HT1080 (cell line): ENCODE results near the gene SYNDIG1L. TPM values are rescaled to one million over a fixed set of nuclear protein-coding genes. Genes with fewer than 3 reads are reported as not detected.
"Not testable (repeated sequence)": the region's sequence is repeated elsewhere in the genome, so short reads cannot be mapped to it uniquely, and the experiment has no call there.

Experiments
- DNase-seq: peaks from one replicate; pipeline ENCODE4 v3.0.0-alpha.2; 2015; ENCODE audit warnings: low read depth
- polyA plus RNA-seq, 2 experiments: library from polyadenylated mRNA; depleted of rRNA; stranded (reverse); fragments of >200 nt; gene quantifications; 2 replicates each; pipeline ENCODE4 v1.2.3, GENCODE V29; 2015
- total RNA-seq: library from RNA; depleted of rRNA; stranded (reverse); fragments of >200 nt; shearing (Covaris generic); gene quantifications from 2 replicates; pipeline ENCODE4 v1.2.3, GENCODE V29; 2014; rRNA removed

Gene SYNDIG1L
- total RNA-seq = not detected in 2 replicates
- polyA plus RNA-seq (2015; cell fraction: cytosol; rRNA removed) = not detected in 2 replicates
- polyA plus RNA-seq (2015; cell fraction: nucleus; rRNA removed) = not detected in 2 replicates

DNA sequence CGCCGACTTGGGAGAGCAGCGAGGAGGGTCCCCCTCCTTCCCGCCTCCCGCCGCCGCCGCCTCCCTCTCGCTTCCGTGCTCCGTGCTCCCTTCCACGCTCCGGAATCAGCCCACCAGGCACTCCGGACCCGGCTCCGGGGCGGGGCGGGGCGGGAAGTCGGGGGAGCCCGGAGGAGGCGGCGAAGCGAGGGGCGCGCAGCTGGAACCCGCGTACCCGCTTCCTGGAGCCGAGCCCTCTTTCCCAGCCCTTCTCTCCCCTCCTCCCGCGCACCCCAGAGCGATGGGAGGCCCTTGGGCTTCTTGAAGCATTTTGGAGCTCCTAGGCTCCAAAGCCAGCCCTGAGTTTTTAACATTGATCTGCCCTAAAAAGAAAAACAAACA lies at the start of gene SYNDIG1L:
Gene SYNDIG1L (minus strand): TSS at position 9 of the 381 bp plus-strand sequence. CDS start 16,466 bp downstream, outside the sequence.
- DNase-seq = no peak

DNA sequence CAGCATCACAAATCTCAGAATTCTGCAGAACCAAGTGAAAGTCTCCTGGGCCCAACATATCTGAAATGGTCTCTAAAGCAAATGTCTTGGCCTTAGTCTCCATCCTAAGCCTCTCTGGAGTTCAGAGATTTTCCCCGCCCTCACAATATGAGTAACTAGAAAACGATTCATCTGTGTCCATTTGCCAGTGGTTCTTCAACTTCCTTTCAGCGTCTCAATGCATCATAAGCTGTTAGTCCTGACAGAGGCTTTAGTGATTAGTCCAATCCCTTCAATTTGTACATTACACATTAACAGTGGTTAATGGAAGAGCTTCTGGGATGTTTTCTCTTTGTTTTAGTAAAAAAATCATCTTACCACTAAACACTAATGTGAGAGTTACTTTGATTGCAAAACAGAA lies 49.7 kb upstream of the SYNDIG1L start:
- peak; percentile 70 for DNase-seq

DNA sequence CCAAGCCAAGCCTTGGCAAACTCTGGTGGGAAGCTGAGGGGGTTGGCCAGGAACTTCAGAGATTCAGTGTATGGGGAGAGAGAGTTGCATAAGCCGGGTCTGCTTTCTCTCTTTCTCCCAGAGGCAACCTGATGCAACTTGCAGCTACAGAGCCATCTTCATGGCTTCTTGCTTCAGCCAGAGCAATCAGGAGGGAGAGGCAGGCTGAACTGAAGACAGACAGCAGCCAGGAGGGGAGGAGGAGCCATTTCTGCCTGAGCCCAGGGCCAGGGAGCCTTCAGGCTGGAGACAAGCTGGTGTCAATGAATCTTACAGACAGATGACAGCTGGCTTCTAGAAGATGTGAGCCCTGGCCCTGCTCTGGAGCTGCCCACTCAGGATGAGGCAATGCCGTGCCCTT lies 48.4 kb upstream of the SYNDIG1L start:
- no peak for DNase-seq

DNA sequence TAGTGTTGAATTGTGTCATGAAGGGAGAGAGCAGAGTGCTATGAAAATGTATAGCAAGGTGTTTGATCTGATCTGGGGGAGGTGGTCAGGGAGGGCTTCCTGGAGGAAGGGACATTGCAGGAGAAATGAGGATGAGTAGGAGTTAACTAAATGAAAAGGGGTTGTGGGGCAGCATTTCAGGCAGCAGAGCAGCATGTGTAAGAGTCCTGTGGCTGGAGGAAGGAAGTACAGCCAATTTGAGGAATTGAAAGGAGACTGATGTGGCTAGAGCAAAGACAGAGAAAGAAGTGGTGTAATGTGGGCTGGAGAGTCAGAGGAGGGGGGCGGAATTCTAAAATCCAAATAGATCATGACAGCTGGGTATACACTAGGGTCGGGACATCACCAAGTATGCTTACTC lies 46.6 kb upstream of the SYNDIG1L start:
- no peak for DNase-seq

DNA sequence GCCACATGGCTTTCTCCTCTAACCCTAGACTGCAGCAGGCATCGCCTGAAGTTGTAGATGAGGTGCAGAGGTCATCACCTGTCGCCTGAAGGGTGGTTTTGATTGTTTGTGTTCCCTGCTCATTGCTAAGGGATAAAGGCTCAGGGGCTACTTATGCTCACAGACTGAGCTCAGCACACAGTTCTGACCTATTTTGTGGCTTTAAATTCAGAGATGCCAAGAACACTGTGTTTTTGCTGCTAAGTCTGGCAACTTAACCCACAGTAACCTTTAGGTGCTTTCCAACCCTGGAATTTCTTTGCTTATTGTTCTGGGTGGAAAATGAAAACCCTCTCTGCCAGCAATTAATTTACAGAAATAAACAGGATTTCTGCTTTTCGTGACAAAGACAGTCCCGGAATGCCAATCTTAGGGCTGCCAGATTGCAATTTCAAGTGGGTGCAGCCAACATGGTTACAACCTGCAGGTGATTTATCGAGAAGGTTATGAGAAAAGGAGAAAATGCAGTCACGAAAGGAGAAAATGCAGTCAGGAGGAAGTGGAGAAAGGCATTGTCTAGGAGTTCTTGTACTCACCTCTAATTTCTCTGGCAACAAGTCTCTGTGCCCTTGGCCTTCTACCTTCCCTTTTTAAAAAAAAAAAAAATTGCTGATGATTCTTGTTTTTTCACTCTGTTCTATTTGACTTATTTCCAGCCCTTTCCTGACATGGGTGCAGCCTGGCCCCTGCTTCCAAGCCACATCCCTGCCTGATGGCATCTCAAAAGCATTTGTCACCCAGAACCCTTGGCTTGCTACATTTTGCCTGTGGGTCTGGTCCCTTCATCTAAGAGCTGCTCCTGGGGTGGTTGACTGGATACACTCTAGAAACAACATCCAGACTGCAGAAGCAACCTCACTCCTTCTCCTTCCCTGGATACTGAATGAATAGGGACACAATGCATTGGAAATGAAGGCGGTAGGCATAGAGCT lies 43.8 kb upstream of the SYNDIG1L start:
- no peak for DNase-seq

DNA sequence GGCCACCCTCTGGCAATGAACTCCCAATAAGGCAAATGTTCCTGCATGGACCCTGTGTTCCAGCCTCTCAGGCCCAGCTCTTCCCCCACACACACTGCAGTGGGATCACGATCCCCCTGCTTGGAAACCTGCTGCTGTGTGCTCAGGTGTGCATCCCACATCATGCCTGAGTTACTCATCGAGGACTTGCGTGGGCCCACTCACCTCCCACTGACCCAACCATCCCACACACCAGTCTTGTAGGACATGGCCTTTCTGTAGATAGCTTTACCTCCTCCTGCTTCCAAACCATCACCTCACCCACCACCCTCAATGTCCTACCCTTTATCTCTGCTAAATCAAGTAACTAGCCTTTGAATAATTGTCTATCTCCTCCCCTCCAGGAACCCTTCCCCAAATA lies 42.5 kb upstream of the SYNDIG1L start:
- no peak for DNase-seq

DNA sequence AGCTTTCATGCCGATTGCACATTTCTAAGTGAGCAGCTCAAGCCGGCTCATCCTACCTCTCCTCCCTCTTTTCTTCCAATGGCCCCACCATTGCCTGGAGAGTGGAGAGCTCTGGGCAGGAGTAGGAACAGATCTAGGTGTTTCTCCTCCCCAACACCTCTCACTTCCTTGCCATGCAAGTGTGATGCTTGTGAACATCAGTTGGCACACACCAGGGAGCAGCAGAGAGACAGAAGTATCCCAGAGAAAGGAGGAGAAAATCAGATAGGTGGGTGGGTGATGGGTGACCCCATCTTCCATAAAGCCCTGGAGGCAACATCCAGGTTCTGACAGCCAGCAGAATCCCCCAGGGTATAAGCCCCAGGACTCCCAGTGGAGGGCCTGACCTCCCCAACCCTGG lies 39.3 kb upstream of the SYNDIG1L start:
- DNase-seq = no peak

DNA sequence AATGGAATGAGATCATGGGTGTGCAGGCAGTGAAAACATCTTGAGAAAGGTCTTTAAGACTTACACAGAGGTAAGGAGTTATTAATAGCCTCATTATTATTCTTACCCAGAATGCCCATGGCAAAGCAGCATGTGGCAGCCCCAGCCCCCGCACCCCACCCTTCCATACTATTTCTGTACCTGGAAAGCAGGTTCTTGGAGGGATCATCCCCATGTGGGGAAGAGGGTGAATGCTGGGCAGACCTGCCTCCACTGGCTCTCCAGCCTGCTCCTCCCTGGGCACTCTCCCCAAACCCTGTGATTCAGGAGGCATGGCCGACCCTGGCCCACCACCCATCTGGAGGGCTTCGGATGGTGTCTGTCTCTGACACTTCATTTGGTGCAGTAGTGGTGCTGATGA lies 38.8 kb upstream of the SYNDIG1L start:
- no peak for DNase-seq

DNA sequence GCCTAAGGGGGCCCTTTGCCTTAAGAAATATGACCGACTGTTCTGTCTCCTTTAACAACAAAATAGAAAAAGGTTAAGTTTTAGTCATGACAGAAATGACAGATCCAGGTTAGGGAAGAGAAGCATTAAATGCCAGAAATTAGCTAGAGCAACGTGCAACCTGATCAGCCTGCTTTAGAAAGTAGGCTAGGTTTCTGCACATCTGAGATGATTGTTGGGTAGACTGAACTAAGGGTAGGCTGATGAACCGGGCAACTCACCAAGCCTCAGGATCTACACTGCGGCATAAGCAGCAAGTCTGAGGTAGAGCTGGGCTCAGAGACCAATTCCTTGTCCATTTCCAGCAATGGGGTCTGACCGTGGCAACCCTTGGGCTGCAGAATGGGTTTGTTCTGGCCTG lies 37.7 kb upstream of the SYNDIG1L start:
- DNase-seq = no peak

DNA sequence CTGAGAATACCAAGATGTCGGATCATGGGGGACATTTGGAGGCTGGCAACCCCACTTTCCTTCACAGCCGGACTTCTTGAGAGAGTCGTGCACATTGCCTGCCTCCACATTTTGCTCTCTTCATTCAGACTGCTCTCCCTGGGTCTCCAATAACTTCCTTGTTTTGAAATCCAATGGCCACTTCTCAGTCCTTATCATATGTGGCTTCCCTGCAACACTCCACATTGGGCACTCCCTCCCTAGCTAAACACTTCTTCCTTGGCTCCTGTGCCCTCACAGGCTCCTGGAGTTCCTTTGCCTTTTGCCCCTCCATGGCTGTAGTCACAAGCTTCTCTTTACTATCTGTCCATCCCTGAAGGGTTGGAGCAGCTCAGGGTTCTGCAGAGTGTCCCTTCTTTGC lies 37.0 kb upstream of the SYNDIG1L start:
- DNase-seq = no peak

DNA sequence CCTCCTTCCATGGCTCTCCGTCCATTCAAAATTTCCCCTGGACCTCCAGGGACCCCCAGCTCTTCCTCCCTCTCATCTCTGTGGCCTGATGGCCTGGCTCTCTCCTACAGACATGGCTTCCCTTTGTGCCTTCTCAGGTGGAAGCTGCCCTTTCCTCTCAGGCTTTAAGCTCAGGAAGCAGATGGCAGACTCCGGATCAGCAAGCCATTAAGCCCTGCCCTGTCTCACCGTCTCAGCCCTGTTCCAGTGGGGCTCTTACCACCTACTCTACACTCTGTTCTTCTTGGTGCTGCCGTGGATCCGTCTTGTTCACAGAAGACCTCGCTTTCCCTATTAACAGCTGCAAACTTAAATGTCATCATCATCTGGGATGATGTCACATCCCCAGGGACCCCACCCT lies 34.0 kb upstream of the SYNDIG1L start:
- no peak for DNase-seq

DNA sequence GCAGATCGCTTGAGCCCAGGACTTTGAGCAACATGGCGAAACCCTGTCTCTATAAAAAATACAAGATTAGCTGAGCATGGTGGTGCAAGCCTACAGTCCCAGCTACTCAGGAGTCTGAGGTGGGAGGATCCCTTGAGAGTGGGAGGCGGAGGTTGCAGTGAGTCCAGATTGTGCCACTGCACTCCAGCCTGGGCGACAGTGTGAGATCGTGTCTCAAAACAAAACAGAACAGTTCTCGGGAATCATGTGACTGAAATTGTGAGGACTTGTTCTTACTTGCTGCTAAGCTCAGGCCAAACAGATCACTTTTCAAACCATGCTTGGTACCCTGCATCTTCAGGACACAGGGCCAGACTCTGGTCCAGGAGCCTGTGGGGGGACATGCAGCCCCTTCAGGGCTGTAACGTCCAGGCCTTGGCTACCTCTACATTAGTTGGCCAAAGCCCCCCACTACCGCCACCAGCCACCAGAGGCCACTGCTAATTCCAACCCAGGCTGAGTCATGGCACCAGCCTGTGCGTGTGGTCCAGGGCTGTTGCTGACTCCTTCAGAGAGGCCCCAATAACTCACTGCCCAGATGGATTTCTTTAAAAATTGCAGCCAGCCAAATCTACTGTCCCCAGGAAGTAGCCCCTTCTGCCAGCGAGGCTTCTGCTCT lies 33.4 kb upstream of the SYNDIG1L start:
- DNase-seq = peak; percentile 64

DNA sequence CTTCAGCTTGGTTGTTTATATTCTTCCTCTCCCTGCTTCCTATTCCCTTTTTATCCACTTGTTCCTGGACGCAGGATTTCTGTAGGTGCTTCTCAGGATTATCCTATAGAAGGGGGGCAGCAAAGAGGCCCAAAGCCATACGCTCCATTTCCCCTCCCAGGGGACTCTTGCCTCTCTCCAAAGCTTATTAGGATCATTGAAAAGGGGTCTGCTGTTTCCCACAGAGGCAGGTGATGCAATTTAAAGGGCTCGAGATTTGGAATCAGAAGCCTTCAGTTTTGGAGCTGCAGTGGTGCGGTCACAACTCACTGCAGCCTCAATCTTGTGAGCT lies 31.5 kb upstream of the SYNDIG1L start:
- DNase-seq = no peak

DNA sequence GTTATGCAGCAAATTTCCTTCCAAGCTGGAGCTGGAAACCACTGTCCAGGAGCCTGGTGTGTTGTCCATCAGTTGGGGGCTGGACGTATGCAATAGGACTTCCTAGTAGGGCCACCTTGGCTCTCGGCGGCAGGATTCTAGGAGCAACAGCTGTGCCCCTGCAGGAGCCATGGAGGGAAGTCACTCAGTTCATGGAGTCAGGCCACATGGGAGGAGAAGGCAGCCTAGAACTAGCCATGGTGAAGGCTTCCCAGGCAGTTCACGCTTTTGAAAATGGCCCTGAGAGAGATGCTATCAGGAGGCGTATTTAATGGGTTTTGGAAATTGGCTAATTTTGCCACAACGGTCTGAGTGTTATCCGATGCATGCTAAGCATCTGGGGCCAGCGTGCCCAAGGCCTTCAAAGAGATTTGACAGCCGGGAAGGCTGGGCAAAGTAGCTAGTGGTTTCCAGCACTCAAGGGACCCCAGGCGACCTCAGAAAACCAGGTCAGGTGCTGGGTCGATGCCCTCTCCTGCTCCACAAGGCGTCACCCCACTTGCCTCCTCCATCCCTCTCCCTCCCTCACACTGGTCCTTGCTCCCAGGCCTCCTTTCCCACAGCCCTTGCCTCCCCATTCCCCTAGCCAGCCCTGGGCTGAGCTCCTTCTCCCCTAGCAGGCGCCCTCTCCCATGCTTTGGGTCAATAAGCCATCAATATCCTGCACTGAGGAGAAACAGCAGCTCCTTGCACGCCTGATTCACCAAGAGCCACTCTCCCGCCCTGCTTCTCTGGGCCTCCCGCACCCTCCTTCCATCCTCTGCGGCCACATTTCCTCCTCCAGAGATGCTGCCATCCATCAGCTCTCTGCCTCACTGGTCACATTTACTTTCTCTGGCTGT lies 30.9 kb upstream of the SYNDIG1L start:
- DNase-seq = no peak

DNA sequence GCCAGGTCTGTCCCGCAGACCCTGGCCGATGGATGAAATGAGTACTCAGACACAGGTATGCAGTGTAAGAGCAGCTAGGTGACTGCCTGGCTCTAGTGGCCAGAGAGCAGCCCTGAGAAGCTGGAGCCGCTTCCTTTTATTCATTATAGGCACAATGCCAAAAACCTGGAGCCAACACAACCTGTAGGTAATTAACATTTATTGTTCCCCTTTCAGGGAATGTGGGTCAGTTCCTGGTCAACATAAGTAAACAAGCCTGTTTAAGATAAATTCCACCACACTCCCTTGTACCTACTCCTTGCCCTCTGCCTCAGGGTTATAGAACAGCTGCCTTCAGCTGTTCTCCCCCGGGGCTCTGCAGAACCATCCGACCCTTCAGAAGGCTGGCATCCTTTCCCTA lies 28.4 kb upstream of the SYNDIG1L start:
- DNase-seq = not testable (repeated sequence)

DNA sequence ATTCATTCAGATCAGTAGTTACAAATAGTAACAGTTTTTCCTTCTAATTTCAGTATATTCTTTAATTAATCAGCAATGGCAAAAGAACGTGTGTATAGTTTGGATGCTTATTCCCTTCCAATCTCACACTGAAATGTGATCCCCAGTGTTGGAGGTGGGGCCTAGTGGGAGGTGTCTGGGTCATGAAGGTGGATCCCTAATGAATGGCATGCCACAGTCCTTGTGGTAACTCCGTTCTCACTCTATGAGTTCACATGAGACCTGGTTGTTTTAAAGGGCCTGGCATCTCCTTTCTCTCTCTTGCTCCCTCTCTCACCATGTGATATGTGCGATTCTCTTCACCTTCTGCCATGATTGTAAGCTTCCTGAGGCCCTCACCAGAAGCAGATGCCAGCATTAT lies 18.9 kb upstream of the SYNDIG1L start:
- no peak for DNase-seq

DNA sequence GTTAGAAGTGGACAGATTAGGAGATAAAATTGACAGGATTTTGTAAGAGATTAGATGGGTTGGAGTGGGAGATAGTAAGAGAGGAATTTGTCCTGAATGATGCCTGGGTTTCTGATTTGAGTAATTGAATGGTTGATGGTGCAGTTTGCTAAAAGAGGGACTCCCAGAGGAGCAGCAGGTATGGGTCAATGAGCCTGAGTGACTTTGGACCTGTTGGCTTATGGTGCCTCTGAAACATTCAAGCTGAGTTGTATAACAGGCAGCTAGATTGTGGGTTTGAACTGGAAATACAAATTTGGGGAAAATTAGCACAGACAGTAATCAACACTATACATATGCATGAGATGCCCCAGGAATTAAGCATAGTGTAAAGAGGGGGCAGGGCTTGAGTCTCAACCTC lies 16.7 kb upstream of the SYNDIG1L start:
- DNase-seq = no peak

DNA sequence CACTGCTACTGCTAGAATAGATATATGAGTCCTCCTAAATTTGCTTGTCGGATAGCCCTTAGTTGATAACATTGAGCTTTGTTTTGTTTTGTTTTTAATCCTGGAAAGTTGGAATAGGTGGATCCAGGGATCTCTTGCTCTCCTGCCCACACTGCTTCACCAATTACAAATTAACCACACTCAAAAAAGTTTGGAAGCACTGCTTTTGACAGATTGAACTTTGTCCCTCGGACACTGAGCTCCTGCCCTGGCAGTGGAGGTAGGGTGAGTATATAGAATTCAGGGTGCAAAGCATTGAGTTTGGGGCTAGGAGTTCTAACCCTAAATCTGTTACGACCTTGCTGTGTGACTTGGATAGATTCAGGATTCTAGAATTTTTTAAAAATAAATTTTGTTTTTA lies 15.1 kb upstream of the SYNDIG1L start:
- no peak for DNase-seq

DNA sequence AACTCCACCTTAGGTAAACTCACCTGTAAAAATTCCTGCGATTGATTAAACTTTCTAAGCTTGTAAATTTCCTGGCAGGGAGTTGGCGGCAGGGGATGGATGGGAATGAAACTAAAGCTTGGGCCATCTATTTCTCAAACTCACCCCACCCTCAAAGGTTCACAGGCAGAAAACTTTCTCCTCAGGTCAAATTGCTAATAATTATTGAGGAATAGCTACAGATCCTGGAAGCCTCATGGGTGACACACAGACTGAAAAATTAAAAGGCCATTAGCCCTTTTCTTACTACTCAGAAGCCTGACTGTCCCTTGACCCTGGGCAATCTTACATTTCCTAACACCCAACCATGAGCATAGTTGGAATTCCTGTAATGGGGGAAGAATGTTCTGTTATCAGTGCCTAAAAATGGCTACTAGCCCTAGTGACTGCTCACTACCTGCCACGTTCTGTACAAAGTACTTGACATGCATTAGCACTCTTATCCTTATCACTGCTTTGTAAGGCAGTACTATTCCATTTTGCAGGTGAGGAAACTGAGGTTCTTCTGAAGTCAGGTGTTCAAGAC lies 12.4 kb upstream of the SYNDIG1L start:
- no peak for DNase-seq

DNA sequence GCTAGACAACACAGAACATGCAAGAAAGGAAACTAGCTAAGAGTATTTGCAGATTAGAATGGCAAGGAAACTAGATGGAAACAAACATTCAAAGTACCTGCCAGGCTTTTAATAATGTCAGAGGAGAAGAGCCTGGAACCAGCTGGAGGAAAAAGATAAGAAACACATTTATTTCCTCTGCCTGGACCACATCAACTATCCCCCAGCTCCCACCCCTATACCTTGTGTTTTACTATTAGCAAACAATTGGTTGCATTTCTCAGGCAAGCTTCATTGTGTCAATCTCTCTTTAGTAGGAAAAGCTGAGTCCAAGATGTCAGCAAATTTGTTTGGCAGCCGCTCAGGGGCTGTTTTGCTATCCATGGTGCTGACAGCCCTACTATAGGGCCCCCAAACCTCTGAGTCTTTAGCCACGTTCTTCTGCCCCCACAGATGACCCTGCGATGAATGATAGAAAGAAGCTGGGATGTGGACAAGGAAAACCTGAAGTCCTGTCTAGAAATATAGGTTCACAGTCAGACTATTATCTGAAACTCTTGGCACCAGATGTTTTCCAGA lies 11.6 kb upstream of the SYNDIG1L start:
- no peak for DNase-seq

DNA sequence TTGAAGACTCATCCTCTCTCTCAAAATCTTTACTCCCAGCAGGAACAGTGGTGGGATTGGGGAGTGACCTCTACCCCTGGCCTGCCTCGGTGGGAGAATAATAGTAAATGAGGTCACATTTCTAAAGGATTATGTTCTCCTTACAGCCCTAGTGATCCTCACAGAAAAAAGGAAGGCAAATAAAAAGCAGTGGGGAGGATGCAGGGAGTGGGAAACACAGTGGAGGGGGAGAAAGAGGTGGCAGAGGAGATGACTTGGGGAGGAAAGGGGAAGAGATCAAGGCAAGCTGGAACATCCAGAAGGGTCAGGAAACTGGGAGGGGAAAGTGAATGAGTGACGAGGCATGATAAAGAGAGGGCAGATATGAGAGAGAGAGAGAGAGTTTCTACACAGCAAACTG lies 8.3 kb upstream of the SYNDIG1L start:
- DNase-seq = no peak
